ENCODE results near the gene SCN10A.

SCN10A gene

GRCh38 chr3:38782148-38782547 is 33.9 kb downstream of the SCN10A start:
- no peak for DNase-seq (ENCODE audit: low read depth in 2 of 2, low spot score in 1 of 2)

GRCh38 chr3:38773528-38773927 is 42.5 kb downstream of the SCN10A start:
- no peak for DNase-seq (ENCODE audit: low read depth in 2 of 2, low spot score in 1 of 2)

GRCh38 chr3:38763569-38763968 is 52.4 kb downstream of the SCN10A start:
- DNase-seq (ENCODE audit: low read depth in 2 of 2, low spot score in 1 of 2), result no peak

GRCh38 chr3:38758557-38758956 is 57.5 kb downstream of the SCN10A start:
- no peak for DNase-seq (ENCODE audit: low read depth in 2 of 2, low spot score in 1 of 2)

GRCh38 chr3:38757721-38758120 is 58.3 kb downstream of the SCN10A start:
- no peak for DNase-seq (ENCODE audit: low read depth in 2 of 2, low spot score in 1 of 2)

- DNase-seq (ENCODE audit: low read depth in 2 of 2, low spot score in 1 of 2), result no peak
These were observed 59.1 kb downstream of the SCN10A start for GRCh38 chr3:38756892-38757291.

- DNase-seq (ENCODE audit: low read depth in 2 of 2, low spot score in 1 of 2), result no peak
These were observed 60.9 kb downstream of the SCN10A start for GRCh38 chr3:38755130-38755529.

GRCh38 chr3:38746641-38747040 is 69.4 kb downstream of the SCN10A start:
- no peak for DNase-seq (ENCODE audit: low read depth in 2 of 2, low spot score in 1 of 2)

- no peak for DNase-seq (ENCODE audit: low read depth in 2 of 2, low spot score in 1 of 2)
These were observed 73.0 kb downstream of the SCN10A start for GRCh38 chr3:38743043-38743442.

- DNase-seq (ENCODE audit: low read depth in 2 of 2, low spot score in 1 of 2), result no peak
These were observed 73.5 kb downstream of the SCN10A start for GRCh38 chr3:38742550-38742949.

GRCh38 chr3:38740537-38740936 is 75.5 kb downstream of the SCN10A start:
- no peak for DNase-seq (ENCODE audit: low read depth in 2 of 2, low spot score in 1 of 2)

- no peak for DNase-seq (ENCODE audit: low read depth in 2 of 2, low spot score in 1 of 2)
These were observed 76.1 kb downstream of the SCN10A start for GRCh38 chr3:38739931-38740330.

GRCh38 chr3:38739396-38739689 is 76.7 kb downstream of the SCN10A start:
- DNase-seq (ENCODE audit: low read depth in 2 of 2, low spot score in 1 of 2), result no peak

- DNase-seq (ENCODE audit: low read depth in 2 of 2, low spot score in 1 of 2), result no peak
These were observed 77.2 kb downstream of the SCN10A start for GRCh38 chr3:38738630-38739395.

- DNase-seq (ENCODE audit: low read depth in 2 of 2, low spot score in 1 of 2), result no peak
These were observed 84.5 kb downstream of the SCN10A start for GRCh38 chr3:38731522-38731921.

- no peak for DNase-seq (ENCODE audit: low read depth in 2 of 2, low spot score in 1 of 2)
These were observed 85.7 kb downstream of the SCN10A start for GRCh38 chr3:38730281-38730680.

GRCh38 chr3:38728008-38728407 is 88.0 kb downstream of the SCN10A start:
- no peak for DNase-seq (ENCODE audit: low read depth in 2 of 2, low spot score in 1 of 2)

- DNase-seq (ENCODE audit: low read depth in 2 of 2, low spot score in 1 of 2), result no peak
These were observed 89.3 kb downstream of the SCN10A start for GRCh38 chr3:38726751-38727150.

- no peak for DNase-seq (ENCODE audit: low read depth in 2 of 2, low spot score in 1 of 2)
These were observed 90.1 kb downstream of the SCN10A start for GRCh38 chr3:38725726-38726419.

- DNase-seq (ENCODE audit: low read depth in 2 of 2, low spot score in 1 of 2), result no peak
These were observed 91.7 kb downstream of the SCN10A start for GRCh38 chr3:38724392-38724736.

GRCh38 chr3:38723569-38724391 is 92.2 kb downstream of the SCN10A start:
- no peak for DNase-seq (ENCODE audit: low read depth in 2 of 2, low spot score in 1 of 2)

Data from stimulated activated CD8-positive, alpha-beta memory T cell treated with anti-CD3 and anti-CD28 coated beads, Interleukin-4, amount 100 ng/mL, for 4 hours (primary cell).